Measurements from ENCODE around the gene ZNF578. TPM values are rescaled to one million over a fixed set of nuclear protein-coding genes. Genes with fewer than 3 reads are reported as not detected.
A peak's percentile ranks its signal among the peaks of the same experiment; 100 is the strongest.

Gene ZNF578
- total RNA-seq, 3 donors from 2014 or later (not counting 1 experiment from before 2014, with no cell fraction given): 2.5 to 4.1 (median 3.0) TPM

DNA sequence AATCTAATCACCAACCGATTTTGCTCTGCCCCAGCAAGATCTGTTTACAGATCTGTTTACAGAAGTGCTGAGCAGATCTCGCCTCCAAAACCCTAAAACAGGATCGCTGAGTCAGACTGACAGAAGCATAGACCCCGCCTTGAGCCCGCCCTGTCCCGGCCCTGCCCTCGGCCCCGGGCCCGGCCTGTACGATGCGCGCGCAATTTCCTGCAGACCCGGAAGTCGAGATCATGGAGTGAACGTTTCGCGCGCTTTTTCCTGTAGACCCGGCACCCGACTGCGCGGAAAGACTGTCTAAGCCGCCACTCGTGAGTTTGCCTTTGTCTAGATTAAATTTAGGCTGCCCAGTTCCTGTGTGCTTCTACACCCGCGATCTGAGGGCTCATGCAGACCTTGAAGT, 24.4 kb upstream of the ZNF578 start, which contains the start of gene ZNF534:
ZNF534 (plus strand) TSS at position 212 of the 400 bp plus-strand sequence. CDS start 2,327 bp downstream, outside the sequence.
- 71% methylated on average over 27 of the region's 27 CpGs for WGBS (ENCODE audit: insufficient coverage)
- Histone ChIP-seq H3K27ac (ENCODE audit: low read length) (no peak within 1 kb of the TSS), H3K9me3 (ENCODE audit: control insufficient read depth, insufficient read depth, low read length) (peaks cover 46% of the 10 kb centered on the region), H3K36me3 (ENCODE audit: control insufficient read depth, insufficient read depth, low read length) (no peaks in the 10 kb centered on the region), H3K27me3 (ENCODE audit: control insufficient read depth, insufficient read depth, low read length) (no peaks in the 10 kb centered on the region), H3K4me1 (ENCODE audit: control insufficient read depth, insufficient read depth, low read length) (no peaks in the 10 kb centered on the region), H3K4me3 (ENCODE audit: low read length) (no peak within 1 kb of the TSS)
- ATAC-seq: no peak
- no peaks in the 10 kb centered on the region for H3K4me1 Mint-ChIP-seq
- no peaks in the 10 kb centered on the region for H3K27me3 Mint-ChIP-seq (ENCODE audit: low read depth in 2 of 2)
- no peak within 1 kb of the TSS for H3K4me3 Mint-ChIP-seq
- peaks cover 10 to 15% of the 10 kb centered on the region in 2 donors for H3K9me3 Mint-ChIP-seq
- intact Hi-C loops (cut with micrococcal nuclease): loop anchor here (10.0 kb wide), 1 partner anchor 46 kb away; no protein-coding TSS in a partner anchor
- H3K27ac Mint-ChIP-seq: no peak within 1 kb of the TSS
- DNase-seq: no peak
- peaks cover 22% of the 10 kb centered on the region for H3K36me3 Mint-ChIP-seq
- TF ChIP-seq, protein P1, sequence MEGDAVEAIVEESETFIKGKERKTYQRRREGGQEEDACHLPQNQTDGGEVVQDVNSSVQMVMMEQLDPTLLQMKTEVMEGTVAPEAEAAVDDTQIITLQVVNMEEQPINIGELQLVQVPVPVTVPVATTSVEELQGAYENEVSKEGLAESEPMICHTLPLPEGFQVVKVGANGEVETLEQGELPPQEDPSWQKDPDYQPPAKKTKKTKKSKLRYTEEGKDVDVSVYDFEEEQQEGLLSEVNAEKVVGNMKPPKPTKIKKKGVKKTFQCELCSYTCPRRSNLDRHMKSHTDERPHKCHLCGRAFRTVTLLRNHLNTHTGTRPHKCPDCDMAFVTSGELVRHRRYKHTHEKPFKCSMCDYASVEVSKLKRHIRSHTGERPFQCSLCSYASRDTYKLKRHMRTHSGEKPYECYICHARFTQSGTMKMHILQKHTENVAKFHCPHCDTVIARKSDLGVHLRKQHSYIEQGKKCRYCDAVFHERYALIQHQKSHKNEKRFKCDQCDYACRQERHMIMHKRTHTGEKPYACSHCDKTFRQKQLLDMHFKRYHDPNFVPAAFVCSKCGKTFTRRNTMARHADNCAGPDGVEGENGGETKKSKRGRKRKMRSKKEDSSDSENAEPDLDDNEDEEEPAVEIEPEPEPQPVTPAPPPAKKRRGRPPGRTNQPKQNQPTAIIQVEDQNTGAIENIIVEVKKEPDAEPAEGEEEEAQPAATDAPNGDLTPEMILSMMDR (IDR thresholded peaks at IDR 0.05): no peak

DNA sequence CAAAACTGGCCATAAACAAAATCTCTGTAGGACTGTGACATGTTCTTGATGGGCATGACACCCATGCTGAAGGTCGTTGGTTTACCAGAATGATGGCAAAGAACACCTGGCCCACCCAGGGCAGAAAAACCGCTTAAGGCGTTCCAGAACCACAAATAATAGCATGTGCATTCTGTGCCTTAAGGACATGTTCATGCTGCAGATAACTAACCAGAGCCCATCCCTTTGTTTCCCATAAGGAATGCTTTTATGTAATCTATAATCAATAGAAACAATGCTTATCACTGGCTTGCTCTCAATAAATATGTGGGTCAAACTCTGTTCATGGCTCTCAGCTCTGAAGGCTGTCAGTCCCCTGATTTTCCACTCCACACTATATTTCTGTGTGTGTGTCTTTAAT, 11.2 kb upstream of the ZNF578 start:
- peaks cover 34% of the 10 kb centered on the region for H3K9me3 ChIP-seq (ENCODE audit: control insufficient read depth, insufficient read depth, low read length)
- Mint-ChIP-seq H3K27ac (no peak overlapping the region), H3K27me3 (ENCODE audit: low read depth in 2 of 2) (peaks cover 0 to 10% of the 10 kb centered on the region in 2 donors), H3K9me3 (peaks cover 10% of the 10 kb centered on the region in 2 donors), H3K36me3 (peaks cover 14% of the 10 kb centered on the region), H3K4me3 (no peak overlapping the region), H3K4me1 (no peaks in the 10 kb centered on the region)
- TF ChIP-seq, protein P1 (IDR thresholded peaks at IDR 0.05): no peak
- no peak for DNase-seq
- H3K4me1 ChIP-seq (ENCODE audit: control insufficient read depth, insufficient read depth, low read length): no peaks in the 10 kb centered on the region
- WGBS (ENCODE audit: insufficient coverage): 85% methylated on average over 3 of the region's 3 CpGs
- H3K36me3 ChIP-seq (ENCODE audit: control insufficient read depth, insufficient read depth, low read length): no peaks in the 10 kb centered on the region
- intact Hi-C loops (cut with micrococcal nuclease): no loop called here
- no peak overlapping the region for H3K4me3 ChIP-seq (ENCODE audit: low read length)
- H3K27ac ChIP-seq (ENCODE audit: low read length): no peak overlapping the region
- ATAC-seq: no peak
- no peaks in the 10 kb centered on the region for H3K27me3 ChIP-seq (ENCODE audit: control insufficient read depth, insufficient read depth, low read length)

DNA sequence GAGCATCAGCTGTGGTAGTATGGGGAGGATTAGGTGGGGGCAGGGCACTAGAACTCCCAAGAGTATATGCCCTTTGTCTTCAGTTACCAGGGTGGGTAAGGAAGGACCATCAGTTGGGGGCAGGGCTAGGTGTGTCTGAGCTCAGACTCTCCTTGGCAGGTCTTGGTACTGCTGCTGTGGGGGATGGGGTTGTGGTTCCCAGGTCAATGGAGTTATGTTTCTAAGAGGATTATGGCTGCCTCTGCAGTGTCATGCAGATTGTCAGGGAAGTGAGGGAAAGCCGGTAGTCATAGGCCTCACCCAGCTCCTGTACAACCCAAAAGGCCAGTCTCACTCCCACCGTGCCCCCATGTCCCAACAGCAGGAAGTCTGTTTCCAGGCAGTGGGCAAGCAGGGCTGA, 8.8 kb upstream of the ZNF578 start:
- Mint-ChIP-seq H3K27me3 (ENCODE audit: low read depth in 2 of 2) (peaks cover 3 to 11% of the 10 kb centered on the region in 2 donors), H3K4me1 (no peaks in the 10 kb centered on the region), H3K36me3 (peaks cover 11% of the 10 kb centered on the region), H3K27ac (no peak overlapping the region), H3K9me3 (peaks cover 6 to 11% of the 10 kb centered on the region in 2 donors), H3K4me3 (no peak overlapping the region)
- ATAC-seq (no peak), DNase-seq (no peak)
- Histone ChIP-seq H3K27ac (ENCODE audit: low read length) (no peak overlapping the region), H3K27me3 (ENCODE audit: control insufficient read depth, insufficient read depth, low read length) (no peaks in the 10 kb centered on the region), H3K9me3 (ENCODE audit: control insufficient read depth, insufficient read depth, low read length) (peaks cover 25% of the 10 kb centered on the region), H3K36me3 (ENCODE audit: control insufficient read depth, insufficient read depth, low read length) (no peaks in the 10 kb centered on the region), H3K4me1 (ENCODE audit: control insufficient read depth, insufficient read depth, low read length) (no peaks in the 10 kb centered on the region), H3K4me3 (ENCODE audit: low read length) (no peak overlapping the region)
- WGBS (ENCODE audit: insufficient coverage): 46% methylated on average over 2 of the region's 2 CpGs
- intact Hi-C loops (cut with micrococcal nuclease): no loop called here
- TF ChIP-seq, protein P1 (IDR thresholded peaks at IDR 0.05): no peak

DNA sequence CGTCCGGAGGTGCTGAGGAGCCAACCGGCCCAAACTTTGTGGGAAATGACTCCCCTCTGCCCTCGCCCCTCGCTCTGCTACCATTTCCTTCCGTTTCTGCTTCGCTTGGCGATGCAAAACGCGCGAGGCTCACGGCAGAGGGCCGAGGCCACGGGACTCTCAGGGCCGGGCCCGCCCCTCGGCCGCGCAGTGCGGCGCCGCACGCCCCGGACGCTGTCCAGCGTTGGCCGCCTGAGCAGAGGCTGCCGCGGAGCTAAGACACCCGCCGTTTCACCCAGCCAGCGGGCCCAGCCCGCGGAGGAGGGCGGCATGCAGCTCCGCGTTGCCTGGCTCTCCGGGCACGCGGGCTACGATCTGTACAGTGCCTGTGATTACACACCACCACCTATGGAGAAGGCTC, 2.1 kb upstream of the ZNF578 start:
- Mint-ChIP-seq H3K9me3 (peaks cover 23 to 38% of the 10 kb centered on the region in 2 donors), H3K27ac (no peak overlapping the region), H3K36me3 (peaks cover 55% of the 10 kb centered on the region), H3K27me3 (ENCODE audit: low read depth in 2 of 2) (peaks cover 13 to 19% of the 10 kb centered on the region in 2 donors), H3K4me3 (peak overlapping the region; percentile 55), H3K4me1 (peaks cover 15 to 26% of the 10 kb centered on the region in 2 donors)
- no peak for ATAC-seq
- no peak for DNase-seq
- H3K9me3 ChIP-seq (ENCODE audit: control insufficient read depth, insufficient read depth, low read length): peaks cover 53% of the 10 kb centered on the region
- intact Hi-C loops (cut with micrococcal nuclease): loop anchor here (10.0 kb wide), 1 partner anchor 56 kb away; the partner anchor contains the start of gene ZNF528
- WGBS (ENCODE audit: insufficient coverage): 47% methylated on average over 41 of the region's 41 CpGs
- TF ChIP-seq, protein P1 (IDR thresholded peaks at IDR 0.05): no peak
- H3K27ac ChIP-seq (ENCODE audit: low read length): no peak overlapping the region
- no peak overlapping the region for H3K4me3 ChIP-seq (ENCODE audit: low read length)
- H3K27me3 ChIP-seq (ENCODE audit: control insufficient read depth, insufficient read depth, low read length): no peaks in the 10 kb centered on the region
- H3K4me1 ChIP-seq (ENCODE audit: control insufficient read depth, insufficient read depth, low read length): peaks cover 12% of the 10 kb centered on the region
- no peaks in the 10 kb centered on the region for H3K36me3 ChIP-seq (ENCODE audit: control insufficient read depth, insufficient read depth, low read length)

Measured in natural killer cell (primary cell).